H9 (cell line): ENCODE results near the gene SLC2A3. TPM values are rescaled to one million over a fixed set of nuclear protein-coding genes. Genes with fewer than 3 reads are reported as not detected.
"Not testable (repeated sequence)": the region's sequence is repeated elsewhere in the genome, so short reads cannot be mapped to it uniquely, and the experiment has no call there.

Experiments
- DNase-seq: peaks from one replicate; pipeline ENCODE4 v3.0.0-alpha.2; 2017
- H2AFZ ChIP-seq: one replicate; pipeline ENCODE4 v1.6.1; 2013; ENCODE audit warnings: mild to moderate bottlenecking, low read length, control low read depth, moderate library complexity
- H2AK5ac ChIP-seq: 2 replicates; pipeline ENCODE4 v1.6.1; 2013; ENCODE audit warnings: low read length, control low read depth, mixed read lengths; ENCODE audit not compliant: insufficient read length
- H2BK120ac ChIP-seq: one replicate; pipeline ENCODE4 v1.6.1; 2013; ENCODE audit warnings: low read depth, mild to moderate bottlenecking, low read length, control low read depth, inconsistent platforms; ENCODE audit not compliant: poor library complexity, severe bottlenecking
- H2BK12ac ChIP-seq: 2 replicates; pipeline ENCODE4 v1.6.1; 2013; ENCODE audit warnings: low read length, control low read depth, mixed read lengths, low read depth; ENCODE audit not compliant: insufficient read length
- H2BK15ac ChIP-seq: 2 replicates; pipeline ENCODE4 v1.6.1; 2013; ENCODE audit warnings: low read depth, low read length, control low read depth
- H2BK20ac ChIP-seq: one replicate; pipeline ENCODE4 v1.6.1; 2013; ENCODE audit warnings: low read depth, mild to moderate bottlenecking, low read length, control low read depth, inconsistent platforms; ENCODE audit not compliant: poor library complexity, severe bottlenecking
- H2BK5ac ChIP-seq: 2 replicates; pipeline ENCODE4 v1.6.1; 2013; ENCODE audit warnings: low read length, control low read depth, mixed read lengths; ENCODE audit not compliant: insufficient read length
- H3K14ac ChIP-seq: 2 replicates; pipeline ENCODE4 v1.6.1; 2013; ENCODE audit warnings: low read length, control low read depth; ENCODE audit not compliant: insufficient read depth
- H3K18ac ChIP-seq: 2 replicates; pipeline ENCODE4 v1.6.1; 2013; ENCODE audit warnings: low read depth, mild to moderate bottlenecking, mixed read lengths, low read length, control low read depth; ENCODE audit not compliant: insufficient read length
- H3K23ac ChIP-seq: 2 replicates; pipeline ENCODE4 v1.6.1; 2013; ENCODE audit warnings: low read length, control low read depth, mixed read lengths, low read depth; ENCODE audit not compliant: insufficient read length
- H3K23me2 ChIP-seq: 2 replicates; pipeline ENCODE4 v1.6.1; 2013; ENCODE audit warnings: low read depth, mild to moderate bottlenecking, mixed read lengths, low read length, control low read depth; ENCODE audit not compliant: insufficient read length, poor library complexity, severe bottlenecking
- H3K27ac ChIP-seq: 2 replicates; pipeline ENCODE4 v1.5.1; 2013; ENCODE audit warnings: low read length, control low read depth, mixed read lengths, low read depth; ENCODE audit not compliant: insufficient read length
- H3K27me3 ChIP-seq: 2 replicates; pipeline ENCODE4 v1.6.1; 2013; ENCODE audit warnings: low read length, control low read depth, inconsistent platforms; ENCODE audit not compliant: insufficient read depth
- H3K4ac ChIP-seq: 2 replicates; pipeline ENCODE4 v1.6.1; 2013; ENCODE audit warnings: low read depth, mild to moderate bottlenecking, control low read depth, inconsistent platforms, low read length, moderate library complexity
- H3K4me1 ChIP-seq: 2 replicates; pipeline ENCODE4 v1.6.1; 2013; ENCODE audit warnings: low read length, control low read depth, inconsistent platforms; ENCODE audit not compliant: insufficient read depth
- H3K4me2 ChIP-seq: 2 replicates; pipeline ENCODE4 v1.6.1; 2013; ENCODE audit warnings: low read length, control low read depth, mixed read lengths; ENCODE audit not compliant: insufficient read length, insufficient read depth
- H3K56ac ChIP-seq: 2 replicates; pipeline ENCODE4 v1.6.1; 2013; ENCODE audit warnings: low read depth, mild to moderate bottlenecking, mixed read lengths, low read length, control low read depth; ENCODE audit not compliant: insufficient read length
- H3K79me1 ChIP-seq: 2 replicates; pipeline ENCODE4 v1.6.1; 2013; ENCODE audit warnings: low read depth, mild to moderate bottlenecking, moderate library complexity, low read length, control low read depth, inconsistent platforms; ENCODE audit not compliant: insufficient read depth, poor library complexity, severe bottlenecking
- H3K79me2 ChIP-seq: 2 replicates; pipeline ENCODE4 v1.6.1; 2013; ENCODE audit warnings: low read length, control low read depth, inconsistent platforms; ENCODE audit not compliant: insufficient read depth
- H3K9ac ChIP-seq: 2 replicates; pipeline ENCODE4 v1.6.1; 2013; ENCODE audit warnings: low read length, control low read depth, mixed read lengths; ENCODE audit not compliant: insufficient read length; ENCODE audit errors: extremely low read depth
- H3K9me3 ChIP-seq: one replicate; pipeline ENCODE4 v1.6.1; 2013; ENCODE audit warnings: low read depth, low read length, inconsistent platforms; ENCODE audit not compliant: control insufficient read depth
- H3T11ph ChIP-seq: one replicate; pipeline ENCODE4 v1.6.1; 2013; ENCODE audit warnings: mild to moderate bottlenecking, low read length, control low read depth, inconsistent platforms
- H4K20me1 ChIP-seq: one replicate; pipeline ENCODE4 v1.6.1; 2013; ENCODE audit not compliant: control insufficient read depth, insufficient read length, insufficient read depth
- H4K5ac ChIP-seq: 2 replicates; pipeline ENCODE4 v1.6.1; 2013; ENCODE audit warnings: low read depth, mild to moderate bottlenecking, mixed read lengths, low read length, control low read depth; ENCODE audit not compliant: insufficient read length
- H4K8ac ChIP-seq: replicated peaks from 2 replicates; pipeline ENCODE4 v1.6.1; 2013; ENCODE audit warnings: low read length, control low read depth, mixed read lengths, low read depth; ENCODE audit not compliant: insufficient read length
- H4K91ac ChIP-seq: 2 replicates; pipeline ENCODE4 v1.6.1; 2013; ENCODE audit warnings: low read depth, mild to moderate bottlenecking, moderate library complexity, mixed read lengths, low read length, control low read depth; ENCODE audit not compliant: insufficient read length
- H3K27ac Mint-ChIP-seq, 3 experiments: 2 replicates in 2 of 3; 3 replicates in 1 of 3; pipeline ENCODE4 v1.8.0; 2020 to 2021; ENCODE audit warnings: mixed read lengths in 3 of 3, mild to moderate bottlenecking in 1 of 3, moderate library complexity in 1 of 3
- H3K27me3 Mint-ChIP-seq: 2 replicates; pipeline ENCODE4 v1.8.0; 2021; ENCODE audit warnings: low read depth, mild to moderate bottlenecking, moderate library complexity, mixed read lengths
- H3K36me3 Mint-ChIP-seq, 3 experiments: 2 replicates in 2 of 3; 3 replicates in 1 of 3; pipeline ENCODE4 v1.8.0; 2020 to 2021; ENCODE audit warnings: low read depth in 3 of 3, mixed read lengths in 3 of 3; ENCODE audit not compliant: insufficient read depth in 1 of 3
- H3K4me1 Mint-ChIP-seq, 2 experiments: 2 replicates each; pipeline ENCODE4 v1.8.0; 2020; ENCODE audit warnings: mixed read lengths in 2 of 2
- H3K4me3 Mint-ChIP-seq, 2 experiments: 2 replicates in 1 of 2; 3 replicates in 1 of 2; pipeline ENCODE4 v1.8.0; 2020 to 2021; ENCODE audit warnings: mild to moderate bottlenecking in 2 of 2, mixed read lengths in 2 of 2, moderate library complexity in 1 of 2
- H3K9me3 Mint-ChIP-seq, 2 experiments: 2 replicates in 1 of 2; 3 replicates in 1 of 2; pipeline ENCODE4 v1.8.0; 2020; ENCODE audit warnings: mild to moderate bottlenecking in 2 of 2, mixed read lengths in 2 of 2, moderate library complexity in 1 of 2
- WGBS: extraction: QIAGEN DNeasy Blood & Tissue Kit; methylation state at CpG from one replicate; pipeline ENCODE4 v1.1.7; 2013; ENCODE audit warnings: missing lambda C conversion rate, low lambda C conversion rate, mixed read lengths; ENCODE audit not compliant: insufficient read length; ENCODE audit errors: extremely low coverage; 5-methylcytosine and 5-hydroxymethylcytosine counted together
- total RNA-seq: library from RNA; stranded (reverse); gene quantifications from 2 replicates; pipeline ENCODE4 v1.2.1, GENCODE V29; 2021
- TF ChIP-seq, protein P1 (sequence below): fragments of 200-600 bp; sonication (generic); conservative IDR thresholded peaks from 3 replicates; pipeline ENCODE4 v1.8.0; 2021; ENCODE audit warnings: antibody characterized with exemption, mild to moderate bottlenecking

The SLC2A3 gene
- total RNA-seq, 1 experiment from 2014 or later: 569 TPM

DNA sequence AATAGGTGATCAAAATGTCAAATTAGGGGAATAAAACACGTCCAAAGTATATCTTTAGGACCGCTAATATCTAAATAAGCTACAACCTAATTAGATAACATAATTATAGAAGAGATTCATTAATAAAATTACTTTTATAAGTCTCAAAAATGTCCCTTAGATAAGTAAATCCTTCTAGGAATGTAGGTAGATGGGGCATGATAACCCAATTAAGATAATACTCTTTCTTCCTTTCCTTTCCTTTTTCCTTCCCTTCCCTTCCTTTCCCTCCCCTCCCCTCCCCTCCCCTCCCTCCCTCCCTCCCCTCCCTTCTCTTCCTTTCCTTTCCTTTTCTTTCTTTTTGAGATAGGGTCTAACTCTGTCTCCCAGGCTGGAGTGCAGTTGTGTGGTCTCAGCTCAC, 11.0 kb upstream of the SLC2A3 start:
- Histone ChIP-seq H3K27ac (no peak overlapping the region), H4K91ac (no peak overlapping the region), H3K79me1 (no peaks in the 10 kb centered on the region), H2AFZ (no peak overlapping the region), H3K4me1 (no peaks in the 10 kb centered on the region), H4K20me1 (no peaks in the 10 kb centered on the region), H2BK15ac (no peak overlapping the region), H3K23ac (no peak overlapping the region), H3K27me3 (no peaks in the 10 kb centered on the region), H2BK5ac (no peak overlapping the region), H3K79me2 (no peaks in the 10 kb centered on the region), H3T11ph (no peak overlapping the region), H3K14ac (no peak overlapping the region), H3K4me2 (no peak overlapping the region), H2BK120ac (no peak overlapping the region), H4K5ac (no peak overlapping the region), H3K9me3 (no peaks in the 10 kb centered on the region), H3K23me2 (no peaks in the 10 kb centered on the region), H3K9ac (no peak overlapping the region), H3K18ac (no peak overlapping the region), H3K56ac (no peak overlapping the region), H2BK12ac (no peak overlapping the region), H3K4ac (no peak overlapping the region), H2BK20ac (no peak overlapping the region), H4K8ac (no peak overlapping the region), H2AK5ac (no peak overlapping the region)
- Mint-ChIP-seq H3K36me3 (no peaks in the 10 kb centered on the region), H3K27ac (no peak overlapping the region), H3K4me1 (peaks cover 3 to 4% of the 10 kb centered on the region in 2 experiments; a peak in 3 of 4 replicates), H3K4me3 (no peak overlapping the region), H3K27me3 (no peaks in the 10 kb centered on the region; the same call in 1 of the 2 replicates), H3K9me3 (no peaks in the 10 kb centered on the region)
- WGBS: no CpG with 5 or more reads among the region's 2 CpGs
- DNase-seq: no peak
- TF ChIP-seq, protein P1, sequence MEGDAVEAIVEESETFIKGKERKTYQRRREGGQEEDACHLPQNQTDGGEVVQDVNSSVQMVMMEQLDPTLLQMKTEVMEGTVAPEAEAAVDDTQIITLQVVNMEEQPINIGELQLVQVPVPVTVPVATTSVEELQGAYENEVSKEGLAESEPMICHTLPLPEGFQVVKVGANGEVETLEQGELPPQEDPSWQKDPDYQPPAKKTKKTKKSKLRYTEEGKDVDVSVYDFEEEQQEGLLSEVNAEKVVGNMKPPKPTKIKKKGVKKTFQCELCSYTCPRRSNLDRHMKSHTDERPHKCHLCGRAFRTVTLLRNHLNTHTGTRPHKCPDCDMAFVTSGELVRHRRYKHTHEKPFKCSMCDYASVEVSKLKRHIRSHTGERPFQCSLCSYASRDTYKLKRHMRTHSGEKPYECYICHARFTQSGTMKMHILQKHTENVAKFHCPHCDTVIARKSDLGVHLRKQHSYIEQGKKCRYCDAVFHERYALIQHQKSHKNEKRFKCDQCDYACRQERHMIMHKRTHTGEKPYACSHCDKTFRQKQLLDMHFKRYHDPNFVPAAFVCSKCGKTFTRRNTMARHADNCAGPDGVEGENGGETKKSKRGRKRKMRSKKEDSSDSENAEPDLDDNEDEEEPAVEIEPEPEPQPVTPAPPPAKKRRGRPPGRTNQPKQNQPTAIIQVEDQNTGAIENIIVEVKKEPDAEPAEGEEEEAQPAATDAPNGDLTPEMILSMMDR: no peak

DNA sequence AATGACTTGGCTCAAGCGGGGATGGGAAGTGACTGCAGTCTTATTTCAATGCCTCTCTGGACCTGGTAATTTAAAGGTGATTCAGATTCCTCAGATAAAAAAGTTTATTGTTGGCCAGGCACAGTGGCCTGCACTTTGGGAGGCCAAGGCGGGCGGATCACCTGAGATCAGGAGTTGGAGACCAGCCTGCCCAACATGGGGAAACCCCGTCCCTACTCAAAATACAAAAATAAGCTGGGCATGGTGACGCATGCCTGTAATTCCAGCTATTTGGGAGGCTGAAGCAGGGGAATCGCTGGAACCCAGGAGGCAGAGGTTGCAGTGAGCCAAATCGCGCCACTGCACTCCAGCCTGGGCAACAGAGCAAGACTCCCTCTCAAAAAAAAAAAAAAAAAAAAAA, 8.8 kb upstream of the SLC2A3 start:
- not testable (repeated sequence) for H3K4me2 ChIP-seq, H2AK5ac ChIP-seq, H3K4ac ChIP-seq, H3K36me3 Mint-ChIP-seq, H3K4me1 ChIP-seq, H3K23me2 ChIP-seq, H3K79me1 ChIP-seq, H3K9me3 ChIP-seq, H3K4me3 Mint-ChIP-seq, H4K91ac ChIP-seq, H4K5ac ChIP-seq, H3K18ac ChIP-seq, H3K27me3 ChIP-seq, H2BK5ac ChIP-seq, H3K4me1 Mint-ChIP-seq, H3K27ac Mint-ChIP-seq, H3T11ph ChIP-seq, H3K14ac ChIP-seq, H3K56ac ChIP-seq, H2BK20ac ChIP-seq, DNase-seq, H2BK12ac ChIP-seq, H3K79me2 ChIP-seq, H2BK15ac ChIP-seq, H3K9me3 Mint-ChIP-seq, H2AFZ ChIP-seq, H3K23ac ChIP-seq, H4K20me1 ChIP-seq, H2BK120ac ChIP-seq, H3K27ac ChIP-seq, H3K27me3 Mint-ChIP-seq, H4K8ac ChIP-seq, H3K9ac ChIP-seq
- WGBS: no CpG with 5 or more reads among the region's 8 CpGs
